ENCODE results near the gene STPG2. TPM values are rescaled to one million over a fixed set of nuclear protein-coding genes. Genes with fewer than 3 reads are reported as not detected.

The STPG2 gene
- total RNA-seq, 1 donor from 2014 or later: not detected

DNA sequence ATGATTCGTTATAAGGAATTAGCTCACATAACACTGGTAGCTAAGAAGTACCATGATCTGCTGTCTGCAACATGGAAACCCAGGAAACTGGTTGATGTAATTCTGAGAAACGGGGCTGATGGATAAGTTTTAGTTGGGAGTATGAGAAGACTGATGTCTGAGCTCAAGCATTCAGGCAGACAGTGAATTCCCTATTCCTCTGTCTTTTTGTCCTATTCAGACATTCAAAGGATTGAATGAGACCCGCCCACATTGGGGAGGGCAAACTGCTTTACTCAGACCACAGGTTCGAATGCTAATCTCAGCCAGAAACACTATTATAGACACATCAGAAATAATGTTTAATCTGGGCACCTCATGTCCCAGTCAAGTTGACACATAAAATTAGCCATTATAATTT lies 515.5 kb downstream of the STPG2 start:
- Histone ChIP-seq H3K4me1 (no peaks in the 10 kb centered on the region), H3K27me3 (ENCODE audit: low read depth) (no peaks in the 10 kb centered on the region), H3K27ac (replicated peaks) (no peak overlapping the region), H3K4me3 (no peak overlapping the region), H3K9me3 (replicated peaks) (peaks cover 20% of the 10 kb centered on the region), H3K36me3 (no peaks in the 10 kb centered on the region)
- intact Hi-C loops (cut with micrococcal nuclease): no loop called here
- TF ChIP-seq, protein P1, sequence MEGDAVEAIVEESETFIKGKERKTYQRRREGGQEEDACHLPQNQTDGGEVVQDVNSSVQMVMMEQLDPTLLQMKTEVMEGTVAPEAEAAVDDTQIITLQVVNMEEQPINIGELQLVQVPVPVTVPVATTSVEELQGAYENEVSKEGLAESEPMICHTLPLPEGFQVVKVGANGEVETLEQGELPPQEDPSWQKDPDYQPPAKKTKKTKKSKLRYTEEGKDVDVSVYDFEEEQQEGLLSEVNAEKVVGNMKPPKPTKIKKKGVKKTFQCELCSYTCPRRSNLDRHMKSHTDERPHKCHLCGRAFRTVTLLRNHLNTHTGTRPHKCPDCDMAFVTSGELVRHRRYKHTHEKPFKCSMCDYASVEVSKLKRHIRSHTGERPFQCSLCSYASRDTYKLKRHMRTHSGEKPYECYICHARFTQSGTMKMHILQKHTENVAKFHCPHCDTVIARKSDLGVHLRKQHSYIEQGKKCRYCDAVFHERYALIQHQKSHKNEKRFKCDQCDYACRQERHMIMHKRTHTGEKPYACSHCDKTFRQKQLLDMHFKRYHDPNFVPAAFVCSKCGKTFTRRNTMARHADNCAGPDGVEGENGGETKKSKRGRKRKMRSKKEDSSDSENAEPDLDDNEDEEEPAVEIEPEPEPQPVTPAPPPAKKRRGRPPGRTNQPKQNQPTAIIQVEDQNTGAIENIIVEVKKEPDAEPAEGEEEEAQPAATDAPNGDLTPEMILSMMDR (IDR thresholded peaks at IDR 0.05; ENCODE audit: borderline replicate concordance): no peak
- no peak for DNase-seq

DNA sequence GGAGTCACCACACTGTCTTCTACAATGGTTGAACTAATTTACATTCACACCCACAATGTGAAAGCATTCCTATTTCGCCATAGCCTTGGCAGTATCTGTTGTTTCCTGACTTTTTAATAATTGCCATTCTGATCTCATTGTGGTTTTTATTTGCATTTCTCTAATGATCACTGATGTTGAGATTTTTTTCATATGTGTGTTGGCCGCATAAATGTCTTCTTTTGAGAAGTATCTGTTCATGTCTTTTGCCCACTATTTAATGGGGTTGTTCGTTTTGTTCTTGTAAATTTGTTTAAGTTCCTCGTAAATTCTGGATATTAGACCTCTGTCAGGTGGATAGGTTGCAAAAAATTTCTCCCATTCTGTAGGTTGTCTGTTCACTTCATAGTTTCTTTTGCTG lies 519.1 kb downstream of the STPG2 start:
- no peaks in the 10 kb centered on the region for H3K4me1 ChIP-seq
- DNase-seq: no peak
- H3K9me3 ChIP-seq (replicated peaks): peaks cover 20% of the 10 kb centered on the region
- no peak overlapping the region for H3K4me3 ChIP-seq
- intact Hi-C loops (cut with micrococcal nuclease): no loop called here
- no peak overlapping the region for H3K27ac ChIP-seq (replicated peaks)
- H3K27me3 ChIP-seq (ENCODE audit: low read depth): no peaks in the 10 kb centered on the region
- TF ChIP-seq, protein P1 (IDR thresholded peaks at IDR 0.05; ENCODE audit: borderline replicate concordance): no peak
- no peaks in the 10 kb centered on the region for H3K36me3 ChIP-seq

DNA sequence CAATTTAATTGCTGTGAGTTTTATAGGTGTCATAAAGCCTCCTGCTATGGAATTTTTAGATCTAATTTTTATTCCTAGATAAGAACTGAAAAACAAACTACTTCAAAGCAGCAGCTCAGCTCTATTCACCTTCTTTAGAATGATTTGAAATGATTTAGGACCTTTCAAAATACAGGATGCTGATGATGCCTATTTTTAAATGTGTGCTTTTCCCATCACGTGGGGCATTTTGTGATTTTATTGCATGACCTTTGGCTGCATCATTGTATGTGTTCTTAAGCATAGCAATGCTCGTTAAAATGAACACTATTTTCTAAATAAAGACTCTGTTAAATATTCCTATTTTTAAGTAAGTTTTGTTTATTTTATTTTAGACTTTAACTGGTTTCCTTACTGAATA lies 537.3 kb downstream of the STPG2 start:
- Histone ChIP-seq H3K9me3 (replicated peaks) (no peaks in the 10 kb centered on the region), H3K4me3 (no peak overlapping the region), H3K27ac (replicated peaks) (no peak overlapping the region), H3K27me3 (ENCODE audit: low read depth) (no peaks in the 10 kb centered on the region), H3K36me3 (no peaks in the 10 kb centered on the region), H3K4me1 (no peaks in the 10 kb centered on the region)
- no peak for DNase-seq
- intact Hi-C loops (cut with micrococcal nuclease): no loop called here
- TF ChIP-seq, protein P1 (IDR thresholded peaks at IDR 0.05; ENCODE audit: borderline replicate concordance): no peak

DNA sequence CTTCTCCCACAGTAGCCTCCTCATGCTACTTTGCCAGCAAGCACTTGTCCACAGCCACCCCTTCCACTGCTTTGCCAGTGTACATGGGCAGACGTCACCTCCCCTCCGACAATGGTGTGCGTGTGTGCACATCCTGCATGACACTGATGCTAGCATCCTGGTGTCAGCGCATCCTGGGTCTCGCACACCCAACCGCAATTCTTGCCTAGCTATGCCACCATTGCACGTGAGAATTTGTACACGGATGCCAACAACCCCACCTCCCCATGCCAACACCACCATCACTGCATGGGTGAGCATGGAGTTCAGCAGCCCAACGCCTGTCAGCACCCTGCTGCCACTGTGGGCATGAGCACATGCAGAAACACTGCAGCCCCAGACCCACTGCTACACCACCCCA lies 550.0 kb downstream of the STPG2 start:
- TF ChIP-seq, protein P1 (IDR thresholded peaks at IDR 0.05; ENCODE audit: borderline replicate concordance): no peak
- Histone ChIP-seq H3K4me1 (no peaks in the 10 kb centered on the region), H3K9me3 (replicated peaks) (peaks cover 13% of the 10 kb centered on the region), H3K36me3 (no peaks in the 10 kb centered on the region), H3K4me3 (no peak overlapping the region), H3K27ac (replicated peaks) (no peak overlapping the region), H3K27me3 (ENCODE audit: low read depth) (no peaks in the 10 kb centered on the region)
- no peak for DNase-seq
- intact Hi-C loops (cut with micrococcal nuclease): no loop called here

DNA sequence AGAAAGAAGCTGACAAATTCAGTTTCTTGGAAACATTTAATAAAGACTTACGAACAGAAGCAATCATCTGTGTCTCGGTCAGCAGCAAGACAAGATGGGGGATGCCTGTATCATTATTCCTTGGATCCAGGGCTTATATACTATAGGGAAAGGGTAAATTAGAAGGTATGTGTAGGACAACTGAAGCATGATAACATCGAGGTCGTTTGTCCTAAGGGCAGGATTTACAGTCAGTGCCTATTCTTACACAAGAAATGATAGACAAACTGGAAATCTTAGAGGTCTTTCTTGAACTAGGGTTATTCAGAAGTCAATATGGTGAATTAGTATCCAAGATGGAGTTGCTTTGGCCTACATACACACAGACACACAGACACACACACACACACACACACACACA lies 553.0 kb downstream of the STPG2 start:
- Histone ChIP-seq H3K36me3 (no peaks in the 10 kb centered on the region), H3K27me3 (ENCODE audit: low read depth) (no peaks in the 10 kb centered on the region), H3K9me3 (replicated peaks) (peaks cover under 1% of the 10 kb centered on the region), H3K4me1 (no peaks in the 10 kb centered on the region), H3K27ac (replicated peaks) (no peak overlapping the region), H3K4me3 (no peak overlapping the region)
- DNase-seq: no peak
- intact Hi-C loops (cut with micrococcal nuclease): no loop called here
- TF ChIP-seq, protein P1 (IDR thresholded peaks at IDR 0.05; ENCODE audit: borderline replicate concordance): no peak
